Islet of Langerhans (tissue), 1 donor: ENCODE results near the gene SLC7A1.
"Not testable (repeated sequence)": the region's sequence is repeated elsewhere in the genome, so short reads cannot be mapped to it uniquely, and the experiment has no call there.

Source experiments
- FAIRE-seq: peaks from one replicate; lab custom pipeline; 2011; peaks lifted over from hg19 to GRCh38; lab: Jason Lieb, UNC

Gene SLC7A1

DNA sequence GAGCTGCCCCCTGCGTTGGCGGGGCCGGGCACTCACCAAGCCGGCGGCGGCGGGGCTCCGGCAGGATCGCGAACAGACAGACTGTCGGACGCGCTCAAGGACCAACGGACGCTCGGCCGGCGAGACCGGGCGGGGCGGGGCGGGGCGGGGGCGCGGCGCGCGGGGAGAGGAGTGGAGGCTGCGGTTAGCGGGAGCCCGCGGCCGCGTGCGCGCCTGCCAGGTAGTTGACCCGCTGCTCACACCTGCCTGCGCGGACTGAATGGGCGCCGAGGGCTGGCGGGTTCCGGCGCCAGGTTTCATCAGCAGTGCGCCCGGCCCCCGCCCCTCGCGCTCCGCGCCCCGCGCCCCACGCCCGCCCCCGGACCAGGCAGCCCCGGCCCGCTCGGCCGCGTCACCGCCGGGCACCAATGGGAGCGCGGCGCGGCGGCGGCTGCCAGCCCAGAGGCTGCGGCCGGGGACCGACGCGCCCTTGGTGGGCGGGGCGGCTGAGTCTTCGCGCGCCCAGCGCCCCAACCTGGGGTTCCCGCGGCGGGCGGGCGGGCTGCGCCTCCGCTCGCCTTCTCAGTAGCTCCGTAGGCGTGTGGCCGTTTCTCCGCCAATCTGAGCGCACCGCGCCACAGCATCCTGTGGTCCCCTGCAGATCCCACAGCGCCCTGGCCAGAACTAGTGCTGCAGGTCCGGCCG is at the start of gene SLC7A1:
Gene SLC7A1 (minus strand): TSS at position 309 of the 684 bp plus-strand sequence. CDS start 59,500 bp downstream, outside the sequence.
- FAIRE-seq = no peak

DNA sequence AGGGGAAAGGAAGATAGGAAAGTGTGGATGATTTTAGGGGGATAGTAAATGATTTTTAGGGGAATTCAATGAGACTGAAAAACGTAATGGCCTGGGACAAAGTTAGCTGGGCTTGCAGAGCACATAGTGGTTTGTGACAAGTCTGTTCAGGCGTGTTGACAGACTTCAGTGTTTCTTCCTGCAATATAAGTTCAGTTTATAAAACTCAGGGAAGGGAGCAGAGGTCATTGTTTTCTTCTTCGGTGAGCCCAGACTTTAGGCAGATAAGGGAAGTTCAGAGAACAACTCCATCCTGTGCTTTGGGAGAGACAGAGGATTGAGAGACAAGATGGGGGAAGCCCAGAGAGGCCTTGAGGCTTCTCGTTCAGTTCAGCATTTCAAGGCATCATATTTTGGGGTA is 45.2 kb upstream of the SLC7A1 start:
- no peak for FAIRE-seq

DNA sequence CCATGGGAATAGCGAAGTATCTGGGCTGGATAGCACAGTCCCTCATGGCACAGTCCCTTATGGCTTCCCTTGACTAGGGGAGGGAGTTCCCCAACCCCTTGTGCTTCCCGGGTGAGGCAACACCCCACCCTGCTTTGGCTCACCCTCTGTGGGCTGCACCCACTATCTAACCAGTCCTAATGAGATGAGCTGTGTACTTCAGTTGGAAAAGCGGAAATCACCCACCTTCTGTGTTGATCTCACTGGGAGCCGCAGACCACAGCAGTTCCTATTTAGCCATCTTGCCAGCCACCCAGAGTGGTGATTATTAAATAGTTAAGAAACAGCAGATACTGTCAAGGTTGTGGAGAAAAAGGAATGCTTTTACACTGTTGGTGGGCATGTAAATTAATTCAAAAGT is 41.3 kb upstream of the SLC7A1 start:
- FAIRE-seq = not testable (repeated sequence)

DNA sequence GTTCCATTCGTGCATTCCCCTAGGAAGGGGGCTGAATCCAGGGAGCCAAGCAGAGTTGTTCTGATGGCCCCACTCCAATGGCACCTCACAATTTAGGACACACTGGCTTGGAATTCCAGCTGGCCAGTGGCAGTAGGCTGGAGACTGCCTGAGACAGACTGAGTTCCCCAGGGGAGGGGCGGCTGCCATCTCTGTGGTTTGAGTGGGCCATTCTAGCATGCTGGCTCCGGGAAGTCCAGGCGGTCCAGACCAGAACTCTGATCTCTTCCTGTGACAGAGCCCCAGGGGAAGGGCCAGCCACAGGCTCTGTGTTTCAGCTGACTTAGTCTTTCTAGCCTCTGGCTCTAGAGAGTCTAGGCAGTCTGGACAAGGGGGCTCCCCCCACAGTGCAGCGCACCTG is 29.5 kb upstream of the SLC7A1 start:
- no peak for FAIRE-seq

DNA sequence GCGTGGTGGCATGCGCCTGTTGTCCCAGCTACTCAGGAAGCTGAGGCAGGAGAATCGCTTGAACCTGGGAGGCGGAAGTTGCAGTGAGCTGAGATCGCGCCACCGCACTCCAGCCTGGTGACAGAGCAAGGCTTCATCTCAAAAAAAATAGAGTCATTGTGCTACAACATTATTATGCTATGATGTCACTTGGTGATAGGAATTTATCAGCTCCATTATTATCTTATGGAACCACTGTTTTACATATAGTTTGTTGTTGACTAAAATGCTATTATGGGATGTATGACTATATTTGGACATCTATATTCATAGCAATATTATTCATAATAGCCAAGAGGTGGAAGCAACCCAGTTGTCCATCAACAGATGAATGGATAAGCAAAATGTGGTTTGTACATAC is 26.4 kb upstream of the SLC7A1 start:
- FAIRE-seq = no peak

DNA sequence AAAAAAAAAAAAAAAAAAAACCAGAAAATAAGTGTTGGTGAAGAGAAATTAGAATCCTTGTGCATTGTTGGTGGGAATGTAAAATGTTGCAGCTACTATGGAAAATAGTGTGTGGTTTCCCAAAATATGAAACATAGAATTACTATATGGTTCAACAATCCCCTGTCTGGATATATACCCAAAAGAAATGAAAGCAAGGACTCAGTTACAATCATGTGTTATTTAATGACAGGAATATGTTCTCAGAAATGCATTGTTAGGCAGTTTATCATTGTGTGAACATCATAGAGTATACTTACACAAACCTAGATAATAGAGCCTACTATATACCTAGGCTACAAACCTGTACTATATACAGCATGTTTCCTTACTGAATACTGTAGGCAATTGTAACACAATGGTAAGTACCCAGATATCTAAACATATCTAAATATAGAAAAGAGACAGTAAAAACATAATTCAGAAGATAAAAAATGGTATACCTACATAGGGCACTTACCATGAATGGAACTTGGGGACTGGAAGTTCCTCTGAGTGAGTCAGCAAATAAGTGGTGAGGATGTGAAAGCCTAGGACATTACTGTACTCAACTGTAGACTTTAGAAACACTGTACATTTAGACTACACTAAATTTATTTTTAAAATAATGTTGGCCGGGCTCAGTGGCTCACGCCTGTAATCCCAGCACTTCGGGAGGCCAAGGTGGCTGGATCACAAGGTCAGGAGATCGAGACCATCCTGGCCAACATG is 25.7 kb upstream of the SLC7A1 start:
- FAIRE-seq = no peak

DNA sequence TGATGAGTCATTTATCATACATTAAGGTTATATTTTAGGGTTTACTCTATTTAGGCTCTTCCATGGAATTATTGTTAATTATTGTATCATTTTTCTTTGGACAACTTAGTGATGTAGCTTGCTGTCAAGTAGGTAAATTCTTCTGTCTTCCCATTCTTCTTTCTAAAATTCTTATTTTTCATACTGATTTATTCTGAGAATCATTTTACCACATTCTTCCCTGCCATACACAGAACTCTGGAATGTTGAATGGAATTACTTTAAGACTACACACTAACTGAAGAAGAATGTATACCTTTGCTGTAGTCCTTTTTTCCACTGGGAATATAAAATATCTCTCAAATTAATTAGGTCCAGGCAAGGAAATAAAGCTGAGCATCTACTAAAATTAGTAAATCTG is 24.5 kb upstream of the SLC7A1 start:
- no peak for FAIRE-seq

DNA sequence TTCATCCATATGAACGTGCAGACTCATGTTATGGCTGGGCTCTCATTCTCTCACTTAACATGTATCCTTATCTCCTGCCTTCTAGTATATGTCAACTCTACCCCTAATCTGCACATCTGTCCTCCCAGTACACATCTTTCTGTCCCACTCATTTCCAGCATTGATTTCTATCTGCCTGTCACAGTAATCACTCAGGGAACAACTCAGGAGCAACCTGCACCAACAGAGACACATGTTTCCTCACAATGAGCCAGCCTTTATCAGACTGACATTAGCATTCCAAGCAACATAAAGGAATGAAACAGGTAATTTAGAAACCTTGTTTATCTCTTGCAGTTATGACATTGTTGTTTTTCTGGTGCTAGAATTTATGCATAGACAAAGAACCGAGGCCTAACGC is 17.6 kb upstream of the SLC7A1 start:
- FAIRE-seq = no peak

DNA sequence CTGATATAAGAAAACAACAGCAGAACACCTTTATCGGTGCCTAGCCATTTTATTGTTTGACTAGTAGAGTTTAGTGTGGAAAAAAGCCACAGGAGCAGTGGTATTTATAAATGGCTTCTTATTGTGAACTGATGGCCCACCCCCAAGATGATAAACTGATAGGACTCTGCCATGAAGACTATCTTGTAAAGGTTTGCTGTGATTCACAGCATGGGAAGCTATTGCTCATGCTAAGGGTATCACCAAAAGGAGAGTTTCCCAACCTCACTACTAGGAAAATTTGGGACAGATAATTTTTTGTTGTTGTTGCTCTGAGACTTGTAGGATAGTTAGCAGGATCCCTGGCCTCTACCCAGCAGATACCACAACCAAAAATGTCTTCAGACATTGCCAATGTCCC is 12.0 kb upstream of the SLC7A1 start:
- FAIRE-seq = no peak

DNA sequence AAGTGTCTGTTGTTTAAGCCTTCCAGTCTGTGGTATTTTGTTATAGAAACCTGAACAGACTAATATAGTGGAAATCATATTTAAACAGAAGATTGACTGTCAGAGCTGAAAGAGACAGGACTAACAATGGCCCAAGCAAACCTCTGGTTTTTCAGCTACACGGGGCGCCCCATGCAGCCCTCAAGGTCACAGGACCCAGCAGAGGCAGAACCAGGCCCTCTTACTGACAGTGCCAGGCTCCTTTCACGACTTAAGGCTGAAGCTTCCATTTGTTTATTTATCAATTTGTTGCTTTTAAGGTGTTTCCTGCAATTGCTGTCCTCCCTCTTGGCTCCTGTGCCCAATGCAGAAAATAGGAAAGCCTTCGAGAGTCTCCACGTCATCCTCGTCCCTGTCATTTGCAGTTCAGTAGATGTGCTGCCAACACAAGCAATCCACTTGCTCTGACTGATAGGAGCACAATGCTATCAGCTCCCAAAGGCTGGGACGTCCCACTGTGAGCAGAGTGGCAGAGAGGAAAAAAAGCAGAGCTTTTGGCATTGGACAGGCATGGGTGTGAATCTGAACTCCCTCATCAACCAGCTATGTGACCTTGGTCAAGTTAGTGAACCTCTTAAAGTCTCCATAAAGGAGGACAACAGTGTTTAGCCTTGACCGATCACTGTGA is 10.5 kb upstream of the SLC7A1 start:
- no peak for FAIRE-seq

DNA sequence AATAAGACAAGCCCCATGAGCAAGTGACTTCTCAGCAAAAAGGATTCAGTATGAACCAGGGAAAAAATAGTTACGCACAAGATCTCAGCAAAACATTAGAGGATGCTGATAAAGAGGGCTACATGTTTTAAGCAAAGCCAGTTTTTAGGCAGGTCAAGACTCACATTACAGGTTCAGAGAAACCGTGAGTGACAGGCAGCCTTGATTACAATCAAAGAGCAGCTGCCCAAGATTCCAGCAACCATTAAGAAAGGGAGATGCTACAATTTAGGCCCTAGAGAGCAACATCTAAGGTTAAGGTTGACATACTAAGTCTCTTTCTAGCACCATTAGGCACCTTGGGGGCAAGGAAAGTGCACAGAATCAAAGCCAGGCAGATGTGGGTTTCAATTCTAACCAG is 2.8 kb upstream of the SLC7A1 start:
- FAIRE-seq = no peak

DNA sequence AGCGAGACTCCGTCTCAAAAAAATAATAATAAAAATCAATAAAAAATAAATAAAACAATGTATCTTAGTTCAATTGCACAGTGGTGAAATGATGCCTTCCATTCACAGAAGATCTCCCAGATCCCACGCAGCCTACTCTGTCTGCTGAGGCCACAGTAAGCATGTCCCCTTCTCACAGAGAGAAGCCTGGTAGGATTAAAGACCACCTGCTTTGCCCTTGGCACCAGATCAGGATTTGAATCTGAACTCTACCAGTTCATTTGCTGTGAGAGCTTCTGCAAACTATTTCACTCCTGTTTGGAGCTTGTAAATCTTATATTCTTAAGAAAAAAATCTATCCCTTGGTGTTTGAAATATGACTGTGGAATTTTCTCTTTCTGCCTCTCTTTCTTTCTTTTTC is 2.2 kb upstream of the SLC7A1 start:
- FAIRE-seq = no peak

DNA sequence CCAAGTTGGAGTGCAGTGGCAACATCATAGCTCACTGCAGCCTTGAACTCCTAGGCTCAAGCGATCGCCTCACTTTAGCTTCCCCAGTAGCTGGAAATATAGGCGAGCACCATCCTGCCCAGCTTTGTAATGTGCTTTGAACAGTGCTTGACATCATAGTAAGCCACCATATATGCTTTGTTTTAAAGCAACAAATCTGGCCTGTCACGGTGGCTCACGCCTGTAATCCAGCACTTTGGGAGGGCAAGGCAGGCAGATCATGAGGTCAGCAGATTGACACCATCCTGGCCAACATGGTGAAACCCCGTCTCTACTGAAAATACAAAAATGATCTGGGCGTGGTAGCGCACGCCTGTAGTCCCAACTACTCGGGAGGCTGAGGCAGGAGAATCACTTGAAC is 1.8 kb upstream of the SLC7A1 start:
- FAIRE-seq = no peak

DNA sequence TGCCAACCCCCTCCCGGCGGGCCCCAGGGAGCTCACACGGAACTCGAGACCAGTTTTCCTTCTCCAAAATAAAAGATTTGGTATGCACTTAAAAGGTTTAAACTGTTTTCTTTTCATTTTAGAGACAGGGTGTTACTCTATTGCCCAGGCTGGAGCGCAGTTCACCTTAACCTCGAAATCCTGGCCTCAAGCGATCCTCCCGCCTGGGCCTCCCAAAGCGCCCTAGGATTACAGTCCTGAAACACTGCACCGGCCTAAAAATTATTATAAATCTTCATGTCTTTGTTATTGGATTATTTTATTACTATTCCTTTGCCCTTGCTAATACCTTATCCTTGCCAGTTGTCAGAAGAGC is 553 bp upstream of the SLC7A1 start:
- no peak for FAIRE-seq

DNA sequence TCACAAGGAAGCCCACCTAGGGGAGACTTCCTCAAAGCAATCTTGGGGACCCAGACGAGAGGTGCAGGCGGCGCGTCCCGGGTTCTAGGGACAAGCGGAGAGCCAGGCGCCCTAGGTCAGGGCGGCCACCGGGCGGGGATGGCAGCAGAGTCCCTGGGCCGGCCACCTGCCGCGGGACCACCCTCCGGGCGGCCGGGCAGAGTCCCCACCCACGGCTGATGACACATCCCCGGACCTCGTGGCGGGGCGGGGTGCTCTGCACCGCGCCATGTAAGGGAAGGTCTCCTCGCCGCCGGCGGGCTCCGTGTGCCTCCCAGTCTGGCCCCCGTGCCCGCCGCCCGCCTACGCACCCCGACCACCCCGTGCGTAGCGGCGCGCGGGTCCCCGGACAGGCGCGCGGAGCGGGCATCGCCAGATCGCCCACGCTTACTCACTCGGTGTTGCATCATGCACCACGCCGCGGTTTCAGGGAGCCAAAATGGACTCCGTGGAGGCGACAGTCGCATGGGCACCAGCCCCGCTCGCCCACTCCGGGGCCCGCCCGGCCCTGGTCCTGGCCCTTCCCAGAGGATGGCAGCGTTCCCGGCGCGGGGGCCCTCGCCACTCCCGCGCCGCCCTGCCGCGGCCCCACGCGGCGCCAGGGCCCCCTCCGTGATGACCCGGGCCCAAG is 643 bp downstream of the SLC7A1 start:
- no peak for FAIRE-seq

DNA sequence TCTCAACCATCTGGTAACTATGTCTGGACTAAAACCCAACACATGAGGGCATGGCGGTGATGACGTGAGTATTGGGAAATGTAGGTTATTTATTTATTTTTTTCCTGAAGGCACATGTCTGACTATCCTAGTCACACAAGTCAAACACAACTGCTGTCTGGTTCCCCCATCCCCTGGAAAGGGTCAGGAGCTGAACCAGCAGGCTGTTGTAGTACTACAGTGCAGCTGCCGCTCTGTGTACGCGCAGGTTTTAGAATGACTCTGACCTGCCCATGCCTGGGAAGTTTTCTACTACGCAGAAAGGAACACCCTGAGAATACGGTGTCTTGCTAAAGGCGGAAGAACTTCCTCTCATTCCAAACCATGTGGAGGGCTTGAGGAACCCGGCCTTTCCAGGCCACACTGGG is 1.2 kb downstream of the SLC7A1 start:
- FAIRE-seq = no peak

DNA sequence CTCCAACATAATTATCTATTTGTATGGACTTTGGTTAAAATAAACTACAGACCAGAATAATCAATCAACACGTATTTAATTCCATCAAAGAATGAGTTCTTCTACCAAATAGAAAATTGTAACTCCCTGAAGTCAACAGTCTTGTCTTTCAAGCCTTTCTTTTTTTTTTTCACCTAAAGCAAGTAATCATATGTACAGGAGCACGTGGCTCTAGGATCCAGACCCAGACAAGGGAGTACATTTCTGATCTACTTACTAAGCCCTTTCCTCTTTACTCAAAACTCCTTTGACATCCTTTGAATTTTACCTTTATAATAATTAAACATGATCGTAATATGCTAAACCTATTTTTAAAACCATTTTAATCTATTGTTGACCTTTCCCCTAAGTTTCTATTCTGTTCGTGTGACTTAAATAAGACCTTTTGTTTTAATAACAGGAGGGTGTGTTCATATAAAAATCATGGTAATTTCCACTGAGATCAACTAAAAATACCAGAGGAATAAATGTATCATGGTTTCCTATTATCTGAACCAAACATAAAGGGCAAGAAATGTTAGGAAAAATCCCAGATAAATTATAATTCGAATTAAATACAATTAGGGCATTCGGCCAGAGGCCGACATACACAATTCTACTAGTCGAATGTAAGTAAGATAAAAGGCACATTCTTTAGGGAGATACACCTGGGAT is 1.7 kb downstream of the SLC7A1 start:
- FAIRE-seq = peak; percentile 71

DNA sequence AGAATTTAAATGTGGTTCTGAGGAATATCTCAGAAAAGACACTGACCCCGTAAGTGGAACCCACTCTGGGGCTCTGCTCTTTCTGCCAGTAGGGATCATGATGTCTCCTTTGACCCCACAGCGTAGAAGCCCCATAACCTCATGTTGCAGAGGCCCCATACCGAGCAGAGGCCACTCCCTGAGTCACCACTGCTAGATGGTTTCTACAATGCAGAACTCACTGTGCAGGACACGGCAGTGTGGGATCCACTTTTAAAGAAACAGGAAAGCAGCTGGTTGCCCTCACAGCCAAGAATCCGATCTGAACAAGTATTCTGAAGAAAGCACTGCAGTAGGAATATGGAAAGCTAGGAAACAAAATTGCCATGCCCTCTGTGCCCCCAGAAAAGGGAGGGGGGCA is 4.2 kb downstream of the SLC7A1 start:
- no peak for FAIRE-seq

DNA sequence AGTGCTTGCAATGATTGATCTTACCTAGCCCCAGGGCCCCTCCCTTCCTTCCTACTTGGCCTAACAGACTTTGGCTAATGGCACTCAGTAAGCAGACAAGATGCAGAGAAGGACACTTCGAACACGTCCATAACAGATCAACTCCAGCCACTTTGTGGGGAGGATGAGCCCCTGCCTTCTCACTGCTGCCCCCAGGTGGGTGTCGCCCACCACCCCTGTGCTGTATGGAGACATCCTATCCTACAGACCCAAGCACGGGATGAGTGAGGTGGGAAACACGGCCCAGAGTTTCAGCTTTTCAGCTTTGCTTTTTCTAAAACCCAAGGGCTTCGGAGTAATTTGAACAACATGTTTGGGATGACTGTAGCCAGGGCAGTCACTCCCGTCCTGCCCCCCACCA is 5.5 kb downstream of the SLC7A1 start:
- no peak for FAIRE-seq

DNA sequence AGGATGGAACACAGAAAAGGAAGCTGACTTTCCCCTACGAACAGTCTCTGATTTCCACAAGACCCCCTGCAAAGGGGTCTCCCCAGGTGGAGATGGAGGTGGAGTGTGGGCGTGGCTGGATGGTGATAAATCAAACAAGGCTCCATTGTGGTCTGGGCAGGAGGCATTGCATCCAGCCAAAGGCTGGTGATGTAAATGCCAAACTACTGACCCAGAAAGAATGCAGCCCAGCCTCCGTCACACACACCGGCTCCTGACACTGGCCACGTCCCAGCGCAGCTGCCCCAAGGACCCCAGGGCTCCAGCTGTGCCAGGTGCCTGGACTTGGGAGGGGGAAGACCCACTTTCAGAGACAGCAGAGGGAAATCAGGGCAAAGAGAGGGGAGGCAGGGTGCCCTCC is 6.3 kb downstream of the SLC7A1 start:
- no peak for FAIRE-seq

DNA sequence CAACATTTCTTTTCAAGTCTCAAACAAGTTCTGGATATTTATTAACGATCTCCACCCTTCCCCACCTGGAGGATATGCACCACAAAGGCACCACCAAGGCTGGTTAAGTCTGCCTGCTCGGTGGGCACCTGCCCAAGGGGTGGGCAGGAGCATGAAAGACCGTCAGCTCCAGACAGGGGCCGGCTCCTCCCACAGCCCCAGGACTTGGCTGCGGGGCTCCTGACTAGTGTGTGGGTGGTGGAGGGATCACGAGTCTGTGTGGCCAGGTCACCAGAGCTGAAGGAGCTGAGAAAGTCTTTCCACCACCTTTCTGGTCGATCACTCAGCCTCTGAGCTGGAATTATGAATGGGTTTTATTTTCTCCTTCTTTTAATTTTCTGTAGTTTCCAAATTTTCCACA is 7.8 kb downstream of the SLC7A1 start:
- no peak for FAIRE-seq

DNA sequence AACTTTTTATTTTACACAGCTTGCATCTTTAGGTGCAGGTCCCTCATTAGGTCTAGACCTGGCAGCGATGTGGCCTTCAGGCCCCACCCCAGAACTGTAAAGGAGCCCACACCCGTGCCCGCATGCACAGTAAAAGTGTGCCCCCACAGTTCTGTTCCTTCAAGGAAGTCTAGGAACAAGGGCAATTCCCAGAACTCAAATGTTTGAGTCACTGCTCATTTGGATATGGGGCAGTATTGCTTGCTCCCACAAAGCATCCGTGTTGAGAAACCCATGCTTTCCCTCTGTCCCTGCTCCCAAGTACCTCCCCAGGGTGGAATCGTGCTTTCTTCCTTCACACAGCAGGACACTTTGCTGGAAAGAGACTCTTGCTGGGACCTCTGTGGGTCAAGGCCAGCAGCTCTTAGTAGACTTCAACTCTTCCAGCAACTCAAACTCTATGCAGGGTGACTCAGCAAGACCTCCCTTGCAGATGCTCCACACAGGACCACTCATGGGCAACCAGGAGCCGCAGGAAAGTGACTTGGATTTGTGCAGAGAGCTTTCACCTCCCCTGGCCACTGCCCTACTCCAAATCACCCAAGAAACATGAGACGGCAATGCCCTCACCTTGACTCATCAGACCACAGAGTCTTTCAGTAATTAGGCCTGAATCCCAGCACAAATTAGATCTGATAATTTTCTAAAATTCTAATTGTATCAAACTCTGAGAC is 12.3 kb downstream of the SLC7A1 start:
- no peak for FAIRE-seq
